HFF-Myc (cell line): Measurements from ENCODE around the gene APBA2.

Experiments used
- DNase-seq: peaks from one replicate; pipeline ENCODE4 v3.0.0-alpha.2; 2011; ENCODE audit warnings: low read depth; ENCODE audit errors: extremely low read depth
- H3K4me3 ChIP-seq: replicated peaks from 2 replicates; pipeline ENCODE4 v1.5.1; 2011; ENCODE audit warnings: low read depth, mild to moderate bottlenecking, control low read depth, low read length
- CTCF ChIP-seq: IDR thresholded peaks from 2 replicates; pipeline ENCODE4 v1.5.1; 2012; ENCODE audit warnings: mild to moderate bottlenecking, low read depth, low read length, control low read depth; ENCODE audit errors: missing control alignments

APBA2 gene

DNA sequence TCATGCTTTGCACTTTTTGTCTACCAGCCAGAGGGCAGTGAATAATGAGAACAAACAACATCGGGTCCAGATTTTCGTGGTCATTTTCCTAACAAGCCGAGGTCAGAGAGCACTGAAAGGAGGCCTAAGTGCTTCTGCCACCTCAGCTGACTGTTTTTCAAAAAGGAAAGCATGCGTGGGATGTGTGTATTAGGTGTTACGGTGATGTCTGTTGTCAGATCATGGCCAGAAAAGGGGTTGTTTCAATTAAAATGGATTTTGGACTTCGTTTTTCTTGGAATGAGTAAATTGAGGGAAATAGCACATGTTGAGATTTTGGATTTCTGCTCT, 99.5 kb downstream of the APBA2 start:
- TF ChIP-seq CTCF, result no peak
- no peak for DNase-seq
- H3K4me3 ChIP-seq, result no peak overlapping the region

DNA sequence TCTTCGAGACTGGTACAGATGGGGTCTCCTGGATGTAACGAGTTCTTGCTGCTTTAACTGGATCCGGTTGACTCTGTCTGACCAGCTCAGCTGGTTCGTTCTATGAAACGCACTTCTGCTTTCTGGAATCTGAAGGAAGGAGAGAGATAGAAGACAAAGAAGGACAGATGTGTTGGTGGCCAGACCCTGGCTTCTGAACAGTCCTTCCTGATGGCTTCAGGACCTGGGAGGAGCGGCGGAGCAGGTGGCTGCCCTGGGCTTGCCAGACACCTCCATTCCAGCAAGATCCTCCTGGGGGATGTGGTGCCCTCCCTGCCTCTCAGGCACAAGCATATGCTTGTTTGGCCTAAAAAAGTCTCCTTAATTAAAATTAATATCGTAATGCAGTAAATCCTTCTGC, 99.9 kb downstream of the APBA2 start:
- no peak for DNase-seq
- TF ChIP-seq CTCF, result no peak
- no peak overlapping the region for H3K4me3 ChIP-seq

DNA sequence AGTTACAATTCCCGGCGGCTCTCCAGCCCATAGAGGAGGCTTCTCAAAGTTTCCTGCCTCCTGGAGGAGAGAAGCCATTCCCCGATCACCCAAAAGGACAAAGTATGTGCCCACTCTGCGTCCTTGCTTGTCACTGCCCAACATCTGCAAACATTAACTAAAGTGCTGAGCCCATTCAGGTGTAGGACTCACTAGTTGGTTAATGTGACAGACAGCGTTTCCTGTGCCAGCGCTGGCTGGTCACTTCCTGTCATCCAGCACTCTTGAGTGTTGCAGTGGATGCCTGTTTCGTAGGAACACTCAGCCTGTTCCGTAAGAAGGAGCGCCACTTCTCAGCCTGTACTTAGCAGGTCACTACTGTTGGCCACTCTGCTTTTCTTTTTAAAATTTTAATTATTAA, 100.3 kb downstream of the APBA2 start:
- no peak overlapping the region for H3K4me3 ChIP-seq
- no peak for DNase-seq
- TF ChIP-seq CTCF, result no peak

DNA sequence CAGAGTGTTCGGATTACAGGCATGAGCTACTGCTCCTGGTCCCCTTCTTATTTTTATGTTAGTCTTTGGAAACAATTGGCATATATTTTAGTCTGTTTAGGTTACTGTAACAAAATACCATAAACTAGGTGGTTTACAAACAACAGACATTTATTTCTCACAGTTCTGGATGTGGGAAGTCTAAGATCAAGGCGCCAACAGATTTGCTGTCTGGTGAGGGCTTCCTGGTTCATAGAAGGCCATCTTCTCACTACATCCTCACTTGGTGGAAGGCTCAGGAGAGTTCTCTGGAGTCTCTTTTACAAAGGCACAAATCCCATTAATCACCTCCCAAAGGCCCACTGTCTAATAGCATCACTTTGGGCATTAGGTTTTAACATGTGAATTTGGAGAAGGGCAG, 101.0 kb downstream of the APBA2 start:
- TF ChIP-seq CTCF, result no peak

DNA sequence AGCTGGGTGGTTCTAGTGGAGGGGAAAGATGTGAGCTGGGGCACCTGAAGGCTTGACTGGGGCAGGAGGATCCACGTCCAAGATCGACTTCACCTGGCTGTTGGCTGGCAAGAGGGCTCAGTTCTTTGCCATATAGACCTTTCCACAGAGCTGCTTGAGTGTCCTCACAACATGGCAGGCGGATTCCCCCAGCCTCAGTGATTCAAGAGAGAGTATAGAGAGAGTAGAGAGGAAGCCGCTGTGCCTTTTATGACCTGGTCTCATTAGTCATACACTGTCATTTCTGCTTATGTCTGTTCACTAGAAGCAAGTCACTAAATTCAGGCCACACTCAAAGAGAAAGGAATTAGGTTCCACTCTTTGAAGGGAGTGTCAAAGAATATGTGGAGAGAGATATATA, 101.6 kb downstream of the APBA2 start:
- no peak for DNase-seq
- H3K4me3 ChIP-seq, result no peak overlapping the region
- no peak for TF ChIP-seq CTCF

More for the DNA sequence above, 101.0 kb downstream of the APBA2 start:
- DNase-seq, result no peak
- no peak overlapping the region for H3K4me3 ChIP-seq

GRCh38 chr15:28989239-28989830, 103.6 kb downstream of the APBA2 start:
- H3K4me3 ChIP-seq, result no peak overlapping the region
- peak; percentile 21 for TF ChIP-seq CTCF
- DNase-seq, result no peak

GRCh38 chr15:28989896-28990295, 104.1 kb downstream of the APBA2 start:
- DNase-seq, result no peak
- no peak for TF ChIP-seq CTCF
- H3K4me3 ChIP-seq, result no peak overlapping the region
